ENCODE measurements around the gene CMYA5.

- TF ChIP-seq TCF4 (CRISPR knock-in tag; IDR thresholded peaks at IDR 0.05; ENCODE audit: borderline replicate concordance): no peak
- no peak for TF ChIP-seq ZFP30 (CRISPR knock-in tag; IDR thresholded peaks at IDR 0.05)
- TF ChIP-seq CREB5 (CRISPR knock-in tag; IDR thresholded peaks at IDR 0.05; ENCODE audit: low read depth): no peak
- TF ChIP-seq PATZ1 (CRISPR knock-in tag; IDR thresholded peaks at IDR 0.05; ENCODE audit: borderline replicate concordance): no peak
- TF ChIP-seq CSRNP3 (CRISPR knock-in tag; IDR thresholded peaks at IDR 0.05): no peak
- TF ChIP-seq ZNF70 (CRISPR knock-in tag; IDR thresholded peaks at IDR 0.05): no peak
- TF ChIP-seq GLIS3 (CRISPR knock-in tag; IDR thresholded peaks at IDR 0.05): no peak
- no peak for TF ChIP-seq ZC3H10 (CRISPR knock-in tag; IDR thresholded peaks at IDR 0.05)
- TF ChIP-seq POU6F1 (CRISPR knock-in tag; IDR thresholded peaks at IDR 0.05; ENCODE audit: borderline replicate concordance, low read depth): no peak
- TF ChIP-seq CSDC2 (CRISPR knock-in tag; IDR thresholded peaks at IDR 0.05): no peak
- TF ChIP-seq ZFP3 (CRISPR knock-in tag; IDR thresholded peaks at IDR 0.05): no peak
- TF ChIP-seq OSR1 (CRISPR knock-in tag; IDR thresholded peaks at IDR 0.05): no peak
- TF ChIP-seq RARB (CRISPR knock-in tag; IDR thresholded peaks at IDR 0.05): no peak
- no peak for TF ChIP-seq TOX (CRISPR knock-in tag; IDR thresholded peaks at IDR 0.05; ENCODE audit: borderline replicate concordance)
These were observed 122.3 kb downstream of the CMYA5 start for GRCh38 chr5:79811904-79812303.
